HCT116 (cell line): Measurements from ENCODE around the gene ANKRD55. TPM values are rescaled to one million over a fixed set of nuclear protein-coding genes. Genes with fewer than 3 reads are reported as not detected.

Experiments used
- ATAC-seq: fragments of 200-7000 bp; cut with Tn5 transposase; 2 replicates; pipeline ENCODE4 v1.9.1; 2020; ENCODE audit warnings: mild to moderate bottlenecking, moderate library complexity
- BruUV-seq: library from RNA; stranded (reverse); fragments of 400-500 nt; replicated peaks from 2 replicates; lab custom pipeline; 2021; lab: Mats Ljungman, UMichigan
- CTCF ChIA-PET: fragments of 300-600 bp; sonication (Branson Sonifier 250); formaldehyde crosslinking; loops from one replicate; lab custom pipeline; 2021; ENCODE audit warnings: antibody characterized with exemption; lab: Charles Lee
- POLR2A ChIA-PET: fragments of 300-600, 350-600 bp; sonication (Branson Sonifier 250); formaldehyde crosslinking; loops from one replicate; lab custom pipeline; 2021; ENCODE audit warnings: antibody characterized with exemption; lab: Charles Lee
- RAD21 ChIA-PET, 2 experiments: fragments of 300-600 bp; sonication (Branson Sonifier 250); formaldehyde crosslinking; loops; one replicate each; lab custom pipeline; 2023; ENCODE audit warnings: low total read pairs in 2 of 2; ENCODE audit not compliant: uncharacterized antibody in 2 of 2, unreplicated experiment in 2 of 2, low non-redundant PET in 1 of 2; lab: Charles Lee
- DNase-seq: peaks from one replicate; pipeline ENCODE4 v3.0.0-alpha.2; 2010; ENCODE audit warnings: low read depth, low spot score
- H2AFZ ChIP-seq: fragments of 200-600 bp; shearing (Covaris generic), sonication (generic); 2 replicates; pipeline ENCODE4 v1.6.1; 2017; ENCODE audit warnings: low read depth, mixed run types, mixed read lengths, antibody characterized with exemption, low read length; ENCODE audit not compliant: poor library complexity, severe bottlenecking
- H3K27ac ChIP-seq: 2 replicates; pipeline ENCODE4 v1.5.1; 2012; ENCODE audit warnings: low read depth, low read length
- H3K27me3 ChIP-seq: fragments of 200-600 bp; sonication (generic); 2 replicates; pipeline ENCODE4 v1.6.1; 2016; ENCODE audit warnings: mixed run types, low read length, mixed read lengths; ENCODE audit not compliant: insufficient read depth
- H3K36me3 ChIP-seq, 2 experiments: fragments of 200-500 bp in 1 of 2; fragments of 200-600 bp in 1 of 2; sonication (Bioruptor generic) in 1 of 2; sonication (generic) in 1 of 2; 2 replicates each; pipeline versions ENCODE4 v1.5.1 to v1.6.1; 2014 to 2016; ENCODE audit warnings: low read length in 2 of 2, inconsistent platforms in 1 of 2, mixed read lengths in 1 of 2, mixed run types in 1 of 2; ENCODE audit not compliant: insufficient read depth in 2 of 2, control insufficient read depth in 1 of 2
- H3K4me1 ChIP-seq, 2 experiments: fragments of 200-600 bp in 1 of 2; sonication (generic) in 1 of 2; 2 replicates each; pipeline versions ENCODE4 v1.5.1 to v1.6.1; 2012 to 2017; ENCODE audit warnings: low read length in 2 of 2, inconsistent platforms in 1 of 2, mild to moderate bottlenecking in 1 of 2, mixed read lengths in 1 of 2, mixed run types in 1 of 2, moderate library complexity in 1 of 2; ENCODE audit not compliant: insufficient read depth in 2 of 2, control insufficient read depth in 1 of 2
- H3K4me2 ChIP-seq: fragments of 200-600 bp; sonication (generic); 2 replicates; pipeline ENCODE4 v1.6.1; 2017; ENCODE audit warnings: mixed run types, low read length, mixed read lengths
- H3K4me3 ChIP-seq, 2 experiments: fragments of 200-600 bp in 1 of 2; sonication (generic) in 1 of 2; replicated peaks in 1 of 2; 2 replicates each; pipeline ENCODE4 v1.5.1; 2011 to 2016; ENCODE audit warnings: low read length in 2 of 2, control low read depth in 1 of 2, low read depth in 1 of 2, mild to moderate bottlenecking in 1 of 2, mixed read lengths in 1 of 2, mixed run types in 1 of 2
- H3K79me2 ChIP-seq: fragments of 200-600 bp; sonication (generic); 2 replicates; pipeline ENCODE4 v1.6.1; 2017; ENCODE audit warnings: mild to moderate bottlenecking, mixed run types, low read length, moderate library complexity, mixed read lengths; ENCODE audit not compliant: insufficient read depth
- H3K9ac ChIP-seq: fragments of 200-600 bp; sonication (generic); 2 replicates; pipeline ENCODE4 v1.6.1; 2016; ENCODE audit warnings: low read length, mixed read lengths
- H3K9me2 ChIP-seq: fragments of 200-600 bp; sonication (generic), shearing (Covaris generic); 2 replicates; pipeline ENCODE4 v1.6.1; 2017; ENCODE audit warnings: mixed run types, mild to moderate bottlenecking, moderate library complexity; ENCODE audit not compliant: insufficient read depth
- H3K9me3 ChIP-seq, 2 experiments: fragments of 200-500 bp in 1 of 2; fragments of 200-600 bp in 1 of 2; sonication (Bioruptor generic) in 1 of 2; sonication (generic) in 1 of 2; 2 replicates each; pipeline ENCODE4 v1.6.1; 2014 to 2017; ENCODE audit warnings: low read length in 2 of 2, mixed read lengths in 2 of 2, inconsistent platforms in 1 of 2, low read depth in 1 of 2, mild to moderate bottlenecking in 1 of 2, mixed run types in 1 of 2, moderate library complexity in 1 of 2; ENCODE audit not compliant: control insufficient read depth in 1 of 2, insufficient read depth in 1 of 2
- H4K20me1 ChIP-seq: fragments of 200-600 bp; sonication (generic), shearing (Covaris generic); 2 replicates; pipeline ENCODE4 v1.6.1; 2017; ENCODE audit warnings: mixed run types, mild to moderate bottlenecking, moderate library complexity; ENCODE audit not compliant: insufficient read depth
- ATF3 ChIP-seq: IDR thresholded peaks from 2 replicates; pipeline ENCODE4 v1.6.1; 2012
- CBX3 ChIP-seq: IDR thresholded peaks from 2 replicates; pipeline ENCODE4 v1.6.1; 2012; ENCODE audit warnings: low read depth
- EGR1 ChIP-seq: IDR thresholded peaks from 2 replicates; pipeline ENCODE4 v1.6.1; 2012; ENCODE audit warnings: low read depth
- EZH2phosphoT487 ChIP-seq: fragments of 200-600 bp; IDR thresholded peaks from 2 replicates; pipeline ENCODE4 v1.6.1; 2018; ENCODE audit warnings: antibody characterized with exemption, borderline replicate concordance
- POLR2A ChIP-seq: IDR thresholded peaks from 2 replicates; pipeline ENCODE4 v1.7.0; 2011; ENCODE audit warnings: borderline replicate concordance; ENCODE audit not compliant: insufficient read depth, insufficient read length; ENCODE audit errors: extremely low read depth
- POLR2AphosphoS5 ChIP-seq: IDR thresholded peaks from 2 replicates; pipeline ENCODE4 v1.6.1; 2011; ENCODE audit warnings: mild to moderate bottlenecking, low read depth, low read length, moderate library complexity
- TCF7L2 ChIP-seq: IDR thresholded peaks from 2 replicates; pipeline ENCODE4 v1.7.0; 2011; ENCODE audit warnings: borderline replicate concordance, inconsistent platforms; ENCODE audit not compliant: insufficient read depth, insufficient read length; ENCODE audit errors: extremely low read depth
- YY1 ChIP-seq: IDR thresholded peaks from 2 replicates; pipeline ENCODE4 v1.6.1; 2011; ENCODE audit warnings: low read length, low read depth, moderate library complexity, mild to moderate bottlenecking; ENCODE audit not compliant: insufficient replicate concordance; ENCODE audit errors: extremely low read depth
- ZBTB33 ChIP-seq: IDR thresholded peaks from 2 replicates; pipeline ENCODE4 v1.6.1; 2011; ENCODE audit warnings: mild to moderate bottlenecking, low read length, moderate library complexity; ENCODE audit not compliant: insufficient replicate concordance; ENCODE audit errors: extremely low read depth
- intact Hi-C: fragments of 100-400 bp; cut with micrococcal nuclease; formaldehyde crosslinking; loops from 2 replicates; pipeline ENCODE4 v1.10.0; 2022
- total RNA-seq: library from RNA; stranded (reverse); gene quantifications from one replicate; pipeline ENCODE4 v1.2.1, GENCODE V29; 2021; ENCODE audit not compliant: unreplicated experiment

Gene ANKRD55
- total RNA-seq, 1 experiment from 2014 or later = not detected

GRCh38 chr5:56093970-56094369, 139.2 kb downstream of the ANKRD55 start:
- intact Hi-C loops = no loop called here

GRCh38 chr5:56092115-56092514, 141.0 kb downstream of the ANKRD55 start:
- ChIA-PET CTCF (no interaction called here), POLR2A (no interaction called here), RAD21 (interaction anchor here in 1 of 2 experiments (0.7 kb wide), 1 partner anchor 154 kb away, joined by 3 read pairs; no protein-coding TSS in a partner anchor)
- H3K4me1 ChIP-seq = peaks cover 4 to 10% of the 10 kb centered on the region in 2 experiments; a peak in 3 of 4 replicates
- no peak overlapping the region for H3K4me3 ChIP-seq
- ATAC-seq (no peak), DNase-seq (no peak)
- H2AFZ ChIP-seq = no peak overlapping the region
- BruUV-seq = no TSS peak
- no peak overlapping the region for H3K27ac ChIP-seq
- no peaks in the 10 kb centered on the region for H3K36me3 ChIP-seq
- no peak for TF ChIP-seq ATF3
- no peak for TF ChIP-seq EZH2phosphoT487
- TF ChIP-seq POLR2A = no peak
- no peak for TF ChIP-seq CBX3
- no peak for TF ChIP-seq YY1
- no peak for TF ChIP-seq ZBTB33
- TF ChIP-seq POLR2AphosphoS5 = no peak
- TF ChIP-seq EGR1 = no peak
- H3K79me2 ChIP-seq = no peaks in the 10 kb centered on the region
- H3K9ac ChIP-seq = no peak overlapping the region
- H3K9me2 ChIP-seq = no peaks in the 10 kb centered on the region
- intact Hi-C loops = no loop called here
- no peaks in the 10 kb centered on the region for H4K20me1 ChIP-seq
- H3K9me3 ChIP-seq = no peaks in the 10 kb centered on the region
- H3K4me2 ChIP-seq = no peak overlapping the region
- H3K27me3 ChIP-seq = no peaks in the 10 kb centered on the region

More at GRCh38 chr5:56093970-56094369, 139.2 kb downstream of the ANKRD55 start:
- no TSS peak for BruUV-seq
- Histone ChIP-seq H4K20me1 (no peaks in the 10 kb centered on the region), H3K4me2 (no peak overlapping the region), H3K27ac (no peak overlapping the region), H3K9me2 (no peaks in the 10 kb centered on the region), H3K36me3 (no peaks in the 10 kb centered on the region), H3K4me1 (peaks cover 7 to 19% of the 10 kb centered on the region in 2 experiments; a peak in 3 of 4 replicates), H3K27me3 (no peaks in the 10 kb centered on the region), H3K79me2 (no peaks in the 10 kb centered on the region), H3K9ac (no peak overlapping the region), H3K4me3 (no peak overlapping the region), H3K9me3 (no peaks in the 10 kb centered on the region), H2AFZ (no peak overlapping the region)
- TF ChIP-seq TCF7L2 (no peak), CBX3 (no peak), EZH2phosphoT487 (no peak)
- ChIA-PET RAD21 (no interaction called here), POLR2A (no interaction called here), CTCF (no interaction called here)
- ATAC-seq = no peak
- DNase-seq = no peak
